H1 (cell line): ENCODE data around the gene CD47. TPM values are rescaled to one million over a fixed set of nuclear protein-coding genes. Genes with fewer than 3 reads are reported as not detected.
A peak's percentile ranks its signal among the peaks of the same experiment; 100 is the strongest.

Experiments used
- CTCF ChIA-PET: fragments of 300-600 bp; sonication (Branson Sonifier 250); formaldehyde crosslinking; loops from one replicate; lab custom pipeline; 2021; ENCODE audit not compliant: partially characterized antibody; lab: Charles Lee
- POLR2A ChIA-PET: fragments of 300-600 bp; sonication (Branson Sonifier 250); formaldehyde crosslinking; loops from one replicate; lab custom pipeline; 2021; ENCODE audit warnings: inconsistent platforms; ENCODE audit not compliant: partially characterized antibody; lab: Charles Lee
- DNase-seq, 2 experiments: peaks; one replicate each; pipeline versions ENCODE4 v3.0.0 to v3.0.0-alpha.2; 2010 to 2022; ENCODE audit warnings: low spot score in 2 of 2, low read depth in 1 of 2, mixed read lengths in 1 of 2
- FAIRE-seq: peaks from 2 replicates; lab custom pipeline; 2011; peaks lifted over from hg19 to GRCh38; lab: Jason Lieb, UNC
- H2AFZ ChIP-seq: 2 replicates; pipeline ENCODE4 v1.8.1; 2012; ENCODE audit warnings: low read length, inconsistent platforms
- H2AK5ac ChIP-seq: 2 replicates; pipeline ENCODE4 v1.6.1; 2013; ENCODE audit warnings: low read depth, low read length
- H2BK120ac ChIP-seq: replicated peaks from 2 replicates; pipeline ENCODE3; 2013; ENCODE audit warnings: low read depth, low read length, inconsistent platforms
- H2BK12ac ChIP-seq: 2 replicates; pipeline ENCODE4 v1.6.1; 2013; ENCODE audit warnings: low read depth, low read length
- H2BK15ac ChIP-seq: 2 replicates; pipeline ENCODE4 v1.6.1; 2013; ENCODE audit warnings: low read length
- H2BK20ac ChIP-seq: 2 replicates; pipeline ENCODE4 v1.6.1; 2013; ENCODE audit warnings: low read length
- H2BK5ac ChIP-seq: 2 replicates; pipeline ENCODE4 v1.6.1; 2013; ENCODE audit warnings: low read depth, low read length
- H3K14ac ChIP-seq: 2 replicates; pipeline ENCODE4 v1.6.1; 2013; ENCODE audit warnings: inconsistent platforms; ENCODE audit not compliant: insufficient read length
- H3K18ac ChIP-seq: 2 replicates; pipeline ENCODE4 v1.6.1; 2013; ENCODE audit warnings: low read length; ENCODE audit errors: extremely low read depth
- H3K23ac ChIP-seq: 2 replicates; pipeline ENCODE4 v1.6.1; 2013; ENCODE audit warnings: inconsistent platforms; ENCODE audit not compliant: insufficient read length
- H3K23me2 ChIP-seq: 2 replicates; pipeline ENCODE4 v1.6.1; 2013; ENCODE audit warnings: low read depth, low read length
- H3K27ac ChIP-seq: 2 replicates; pipeline ENCODE4 v1.6.1; 2011; ENCODE audit warnings: low read depth, low read length, inconsistent platforms
- H3K27me3 ChIP-seq, 4 experiments: replicated peaks in 1 of 4; 1 replicate in 1 of 4; 2 replicates in 3 of 4; pipeline versions ENCODE4 v1.6.1 to v1.8.1; 2011 to 2013; ENCODE audit warnings: low read length in 3 of 4, mild to moderate bottlenecking in 3 of 4, inconsistent platforms in 2 of 4, mixed read lengths in 2 of 4, moderate library complexity in 1 of 4; ENCODE audit not compliant: control insufficient read depth in 3 of 4, insufficient read depth in 3 of 4; ENCODE audit errors: extremely low read depth in 1 of 4
- H3K36me3 ChIP-seq, 4 experiments: 2 replicates each; pipeline versions ENCODE4 v1.6.1 to v1.8.1; 2011 to 2013; ENCODE audit warnings: mild to moderate bottlenecking in 4 of 4, low read length in 3 of 4, moderate library complexity in 2 of 4, control low read depth in 1 of 4, inconsistent platforms in 1 of 4; ENCODE audit not compliant: insufficient read depth in 4 of 4, control insufficient read depth in 2 of 4
- H3K4ac ChIP-seq: replicated peaks from 2 replicates; pipeline ENCODE3; 2013; ENCODE audit warnings: low read length, low read depth, mixed read lengths, inconsistent platforms; ENCODE audit not compliant: insufficient read length
- H3K4me1 ChIP-seq, 4 experiments: replicated peaks in 1 of 4; 1 replicate in 1 of 4; 2 replicates in 3 of 4; pipeline versions ENCODE4 v1.6.1 to v1.8.1; 2011 to 2013; ENCODE audit warnings: low read length in 3 of 4, inconsistent platforms in 2 of 4, mixed read lengths in 1 of 4; ENCODE audit not compliant: insufficient read depth in 4 of 4, control insufficient read depth in 3 of 4
- H3K4me2 ChIP-seq, 2 experiments: 2 replicates each; pipeline versions ENCODE4 v1.6.1 to v1.8.1; 2011 to 2013; ENCODE audit warnings: low read depth in 2 of 2, low read length in 2 of 2, control low read depth in 1 of 2, inconsistent platforms in 1 of 2, mild to moderate bottlenecking in 1 of 2; ENCODE audit not compliant: insufficient read depth in 1 of 2
- H3K4me3 ChIP-seq, 4 experiments: fragments of 200-600, 300-600 bp in 1 of 4; sonication (generic), shearing (Covaris generic), sonication (Bioruptor Twin) in 1 of 4; 2 replicates each; pipeline versions ENCODE4 v1.5.1 to v1.8.1; 2011 to 2016; ENCODE audit warnings: low read length in 4 of 4, low read depth in 3 of 4, control low read depth in 2 of 4, inconsistent platforms in 2 of 4, mild to moderate bottlenecking in 2 of 4, mixed read lengths in 1 of 4, moderate library complexity in 1 of 4; ENCODE audit not compliant: insufficient read depth in 2 of 4; ENCODE audit errors: extremely low read depth in 1 of 4
- H3K56ac ChIP-seq: replicated peaks from 2 replicates; pipeline ENCODE3; 2013; ENCODE audit warnings: low read depth, mild to moderate bottlenecking, mixed read lengths, low read length, inconsistent platforms; ENCODE audit not compliant: insufficient read length
- H3K79me1 ChIP-seq: 2 replicates; pipeline ENCODE4 v1.6.1; 2013; ENCODE audit warnings: low read depth, low read length, control low read depth
- H3K79me2 ChIP-seq, 2 experiments: 2 replicates each; pipeline versions ENCODE4 v1.6.1 to v1.8.1; 2012 to 2013; ENCODE audit warnings: low read length in 2 of 2, mild to moderate bottlenecking in 2 of 2, inconsistent platforms in 1 of 2; ENCODE audit not compliant: insufficient read depth in 2 of 2, control insufficient read depth in 1 of 2
- H3K9ac ChIP-seq, 4 experiments: replicated peaks in 1 of 4; 1 replicate in 1 of 4; 2 replicates in 3 of 4; pipeline versions ENCODE4 v1.6.1 to v1.8.1; 2011 to 2013; ENCODE audit warnings: low read depth in 3 of 4, low read length in 3 of 4, control low read depth in 2 of 4, mild to moderate bottlenecking in 2 of 4, moderate library complexity in 2 of 4, inconsistent platforms in 1 of 4; ENCODE audit errors: extremely low read depth in 1 of 4
- H3K9me3 ChIP-seq, 2 experiments: 2 replicates each; pipeline versions ENCODE4 v1.6.1 to v1.8.1; 2012 to 2013; ENCODE audit warnings: mild to moderate bottlenecking in 2 of 2, moderate library complexity in 2 of 2, control low read depth in 1 of 2, inconsistent platforms in 1 of 2, low read depth in 1 of 2, low read length in 1 of 2, mixed read lengths in 1 of 2; ENCODE audit not compliant: insufficient read depth in 2 of 2
- H4K20me1 ChIP-seq, 2 experiments: replicated peaks in 1 of 2; 2 replicates each; pipeline versions ENCODE3 to v1.8.1; 2011 to 2013; ENCODE audit warnings: inconsistent platforms in 2 of 2, low read length in 2 of 2, mild to moderate bottlenecking in 1 of 2; ENCODE audit not compliant: insufficient read depth in 2 of 2, control insufficient read depth in 1 of 2
- H4K5ac ChIP-seq: 2 replicates; pipeline ENCODE4 v1.6.1; 2013; ENCODE audit warnings: low read length, low read depth, mixed read lengths, inconsistent platforms; ENCODE audit not compliant: insufficient read length
- H4K8ac ChIP-seq: 2 replicates; pipeline ENCODE4 v1.8.0; 2013; ENCODE audit warnings: mild to moderate bottlenecking, moderate library complexity, low read length, inconsistent platforms; ENCODE audit not compliant: insufficient read depth; ENCODE audit errors: extremely low read depth
- H4K91ac ChIP-seq: replicated peaks from 2 replicates; pipeline ENCODE3; 2013; ENCODE audit warnings: low read length, mixed read lengths, inconsistent platforms; ENCODE audit not compliant: insufficient read length
- ATF2 ChIP-seq: IDR thresholded peaks from 2 replicates; pipeline ENCODE4 v1.6.1; 2012; ENCODE audit warnings: low read length, inconsistent platforms
- CREB1 ChIP-seq: IDR thresholded peaks from 2 replicates; pipeline ENCODE4 v1.6.1; 2012; ENCODE audit warnings: inconsistent platforms
- E2F6 ChIP-seq: IDR thresholded peaks from 2 replicates; pipeline ENCODE4 v1.6.1; 2012; ENCODE audit warnings: inconsistent platforms
- GABPA ChIP-seq: IDR thresholded peaks from 2 replicates; pipeline ENCODE4 v1.6.1; 2011; ENCODE audit warnings: mild to moderate bottlenecking, low read length, moderate library complexity, borderline replicate concordance; ENCODE audit not compliant: insufficient read depth
- KDM4A ChIP-seq: IDR thresholded peaks from one replicate; pipeline ENCODE4 v1.7.1; 2012; ENCODE audit warnings: low read depth, mild to moderate bottlenecking, moderate library complexity, low read length, inconsistent platforms; ENCODE audit not compliant: severe bottlenecking
- POU5F1 ChIP-seq: IDR thresholded peaks from 2 replicates; pipeline ENCODE4 v1.6.1; 2011; ENCODE audit warnings: low read depth, mild to moderate bottlenecking, low read length, moderate library complexity
- USF2 ChIP-seq: IDR thresholded peaks from 2 replicates; pipeline ENCODE4 v1.6.1; 2011; ENCODE audit warnings: low read length, improper control_type of control experiment
- WGBS, 2 experiments: shearing (Covaris generic) in 1 of 2; methylation state at CpG; one replicate each; pipeline versions ENCODE4 v1.1.6 to v1.1.7; 2013 to 2015; ENCODE audit warnings: low lambda C conversion rate in 2 of 2, mixed read lengths in 2 of 2, inconsistent platforms in 1 of 2, low coverage in 1 of 2, missing lambda C conversion rate in 1 of 2; ENCODE audit not compliant: insufficient replicate concordance in 2 of 2, insufficient coverage in 1 of 2, insufficient read length in 1 of 2; ENCODE audit errors: extremely low coverage in 1 of 2, missing lambda C conversion rate in 1 of 2; 5-methylcytosine and 5-hydroxymethylcytosine counted together
- polyA plus RNA-seq, 7 experiments: library from polyadenylated mRNA; depleted of rRNA in 3 of 7; stranded (reverse) in 5 of 7; unstranded in 2 of 7; fragments of >200 nt in 5 of 7; fragments of 200-250 nt in 2 of 7; gene quantifications; 1 replicate in 5 of 7; 2 replicates in 1 of 7; 4 replicates in 1 of 7; pipeline versions ENCODE4 v1.2.1 to v1.2.3, GENCODE V29; 2011 to 2013; ENCODE audit warnings: missing spikeins in 2 of 7, mixed read lengths in 2 of 7
- total RNA-seq: library from RNA; stranded (reverse); fragmentation: NEBNext Ultra II Directional; extraction: Animal tissue kit (Norgen Biotek cat#: 25700); gene quantifications from 2 replicates; pipeline ENCODE4 v1.2.1, GENCODE V29; 2021

The CD47 gene
- total and polyA plus RNA-seq, 2 of the 8 experiments (the other 6 are each of a cell fraction or from before 2014, with no cell fraction given): 14.4 to 19.3 TPM

GRCh38 chr3:108123326-108123725 lies 32.5 kb upstream of the CD47 start:
- Histone ChIP-seq H3K56ac (no peak overlapping the region), H4K91ac (no peak overlapping the region), H2AFZ (peak overlapping the region; percentile 59; the same call in 1 of the 2 replicates), H2BK5ac (no peak overlapping the region), H3K27me3 (no peaks in the 10 kb centered on the region), H2BK12ac (no peak overlapping the region), H3K79me2 (no peaks in the 10 kb centered on the region), H3K4me2 (no peak overlapping the region), H3K4me3 (no peak overlapping the region), H2BK15ac (no peak overlapping the region), H3K9ac (no peak overlapping the region), H2AK5ac (no peak overlapping the region), H3K79me1 (no peaks in the 10 kb centered on the region), H3K14ac (no peak overlapping the region), H3K4me1 (no peaks in the 10 kb centered on the region), H3K36me3 (no peaks in the 10 kb centered on the region), H4K8ac (no peak overlapping the region), H3K9me3 (no peaks in the 10 kb centered on the region), H3K23me2 (no peaks in the 10 kb centered on the region), H4K5ac (no peak overlapping the region), H3K23ac (no peak overlapping the region), H2BK120ac (no peak overlapping the region), H4K20me1 (no peaks in the 10 kb centered on the region), H3K27ac (no peak overlapping the region), H3K18ac (no peak overlapping the region), H2BK20ac (no peak overlapping the region), H3K4ac (no peak overlapping the region)
- FAIRE-seq: no peak
- ChIA-PET CTCF (interaction anchor here (1.1 kb wide), 1 partner anchor 10 kb away, joined by 3 read pairs; no protein-coding TSS in a partner anchor), POLR2A (interaction anchor here (0.6 kb wide), 1 partner anchor 101 kb away, joined by 3 read pairs; no protein-coding TSS in a partner anchor)
- no peak for DNase-seq
- 88% methylated on average over 3 of the region's 3 CpGs; no CpG with 5 or more reads in 1 of the 2 experiments for WGBS, 2 experiments
- TF ChIP-seq ATF2: no peak
- TF ChIP-seq POU5F1: no peak
- no peak for TF ChIP-seq USF2
- no peak for TF ChIP-seq GABPA
- TF ChIP-seq E2F6: no peak
- no peak for TF ChIP-seq KDM4A
- TF ChIP-seq CREB1: no peak
